Measurements from ENCODE around the gene ZSWIM4. TPM values are rescaled to one million over a fixed set of nuclear protein-coding genes. Genes with fewer than 3 reads are reported as not detected.

The ZSWIM4 gene
- total and polyA plus RNA-seq, 10 of the 15 experiments (the other 5 are each of a cell fraction or from before 2014, with no cell fraction given), result 0.73 to 11.1 (median 1.8) TPM; not detected in 2

DNA sequence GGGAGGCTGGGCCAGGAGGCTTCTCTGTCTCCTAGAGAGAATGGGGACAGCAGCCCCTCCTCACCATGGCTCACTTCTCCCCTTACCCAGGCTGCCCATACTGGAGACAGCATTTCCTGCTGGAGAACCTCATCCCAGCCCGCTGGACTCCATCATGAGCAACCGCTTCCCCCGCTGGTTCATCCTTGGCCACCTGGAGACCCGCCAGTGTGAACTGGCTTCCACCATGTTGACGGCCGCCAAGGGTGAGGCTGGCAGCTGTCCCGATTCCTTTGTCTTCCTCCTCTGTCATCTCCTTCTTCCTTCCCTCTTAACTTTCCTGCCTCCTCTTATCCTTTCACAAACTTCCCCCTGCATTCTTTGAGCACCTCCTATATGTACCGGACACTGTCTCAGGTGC is 28.0 kb downstream of the ZSWIM4 start (continued):
- no peak for TF ChIP-seq ZNF384 (IDR thresholded peaks at IDR 0.05; ENCODE audit: borderline replicate concordance, low read depth, low read length)
- TF ChIP-seq CBX3 (IDR thresholded peaks at IDR 0.05; ENCODE audit: borderline replicate concordance, low read depth), result no peak
- TF ChIP-seq, protein P1, sequence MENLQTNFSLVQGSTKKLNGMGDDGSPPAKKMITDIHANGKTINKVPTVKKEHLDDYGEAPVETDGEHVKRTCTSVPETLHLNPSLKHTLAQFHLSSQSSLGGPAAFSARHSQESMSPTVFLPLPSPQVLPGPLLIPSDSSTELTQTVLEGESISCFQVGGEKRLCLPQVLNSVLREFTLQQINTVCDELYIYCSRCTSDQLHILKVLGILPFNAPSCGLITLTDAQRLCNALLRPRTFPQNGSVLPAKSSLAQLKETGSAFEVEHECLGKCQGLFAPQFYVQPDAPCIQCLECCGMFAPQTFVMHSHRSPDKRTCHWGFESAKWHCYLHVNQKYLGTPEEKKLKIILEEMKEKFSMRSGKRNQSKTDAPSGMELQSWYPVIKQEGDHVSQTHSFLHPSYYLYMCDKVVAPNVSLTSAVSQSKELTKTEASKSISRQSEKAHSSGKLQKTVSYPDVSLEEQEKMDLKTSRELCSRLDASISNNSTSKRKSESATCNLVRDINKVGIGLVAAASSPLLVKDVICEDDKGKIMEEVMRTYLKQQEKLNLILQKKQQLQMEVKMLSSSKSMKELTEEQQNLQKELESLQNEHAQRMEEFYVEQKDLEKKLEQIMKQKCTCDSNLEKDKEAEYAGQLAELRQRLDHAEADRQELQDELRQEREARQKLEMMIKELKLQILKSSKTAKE (IDR thresholded peaks at IDR 0.05; ENCODE audit: low read depth, poor library complexity, severe bottlenecking), result no peak

DNA sequence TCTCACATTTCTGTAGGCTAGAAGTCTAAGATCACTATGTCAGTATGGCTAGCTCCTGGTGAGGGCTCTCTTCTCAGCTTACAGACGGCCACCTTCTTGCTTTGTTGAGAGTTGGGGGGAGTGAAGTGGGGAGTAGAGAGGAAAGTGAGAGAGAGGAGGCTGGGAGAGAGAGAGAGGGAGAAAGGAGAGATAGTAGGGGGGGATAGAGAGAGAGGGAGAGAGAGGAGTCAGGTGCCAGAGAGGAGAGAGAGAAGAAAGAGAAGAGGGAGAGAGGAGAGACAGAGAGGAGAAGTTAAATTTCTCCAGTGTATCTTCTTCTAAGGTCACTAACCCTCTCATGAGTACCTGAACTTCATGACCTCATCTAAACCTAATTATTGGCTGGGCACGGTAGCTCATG is 28.7 kb downstream of the ZSWIM4 start:
- 96% methylated on average over 2 of the region's 2 CpGs for WGBS (ENCODE audit: insufficient coverage, insufficient replicate concordance, low lambda C conversion rate, missing lambda C conversion rate)
- ATAC-seq (no peak), FAIRE-seq (no peak), DNase-seq (ENCODE audit: low read depth, low spot score) (no peak)
- ChIA-PET RAD21 (ENCODE audit: unreplicated experiment) (no interaction called here), CTCF (no interaction called here), SMC1A (ENCODE audit: uncharacterized antibody, unreplicated experiment) (interaction anchor here (1.3 kb wide), 1 partner anchor 23 kb away, joined by 3 read pairs; no protein-coding TSS in a partner anchor), POLR2A (interaction anchor here (0.9 to 1.6 kb wide), 3 partner anchors 26 to 50 kb away, joined by 3 read pairs; partner anchors contain the start of gene C19orf53)
- intact Hi-C loops (cut with micrococcal nuclease; ENCODE audit: unreplicated experiment) (no loop called here), in situ Hi-C loops (cut with MboI) (no loop called here)
- TF ChIP-seq TBL1XR1 (IDR thresholded peaks at IDR 0.05; ENCODE audit: low read depth, low read length), result no peak
- TF ChIP-seq CBFB (IDR thresholded peaks at IDR 0.05; ENCODE audit: low read depth), result no peak
- TF ChIP-seq TCF3 (IDR thresholded peaks at IDR 0.05; ENCODE audit: borderline replicate concordance, insufficient read depth, low read depth, low read length), result no peak
- TF ChIP-seq, protein P2, sequence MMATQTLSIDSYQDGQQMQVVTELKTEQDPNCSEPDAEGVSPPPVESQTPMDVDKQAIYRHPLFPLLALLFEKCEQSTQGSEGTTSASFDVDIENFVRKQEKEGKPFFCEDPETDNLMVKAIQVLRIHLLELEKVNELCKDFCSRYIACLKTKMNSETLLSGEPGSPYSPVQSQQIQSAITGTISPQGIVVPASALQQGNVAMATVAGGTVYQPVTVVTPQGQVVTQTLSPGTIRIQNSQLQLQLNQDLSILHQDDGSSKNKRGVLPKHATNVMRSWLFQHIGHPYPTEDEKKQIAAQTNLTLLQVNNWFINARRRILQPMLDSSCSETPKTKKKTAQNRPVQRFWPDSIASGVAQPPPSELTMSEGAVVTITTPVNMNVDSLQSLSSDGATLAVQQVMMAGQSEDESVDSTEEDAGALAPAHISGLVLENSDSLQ (IDR thresholded peaks at IDR 0.05), result no peak
- TF ChIP-seq SIX5 (IDR thresholded peaks at IDR 0.05; ENCODE audit: low read depth, low read length, severe bottlenecking), result no peak
- TF ChIP-seq, protein P3, sequence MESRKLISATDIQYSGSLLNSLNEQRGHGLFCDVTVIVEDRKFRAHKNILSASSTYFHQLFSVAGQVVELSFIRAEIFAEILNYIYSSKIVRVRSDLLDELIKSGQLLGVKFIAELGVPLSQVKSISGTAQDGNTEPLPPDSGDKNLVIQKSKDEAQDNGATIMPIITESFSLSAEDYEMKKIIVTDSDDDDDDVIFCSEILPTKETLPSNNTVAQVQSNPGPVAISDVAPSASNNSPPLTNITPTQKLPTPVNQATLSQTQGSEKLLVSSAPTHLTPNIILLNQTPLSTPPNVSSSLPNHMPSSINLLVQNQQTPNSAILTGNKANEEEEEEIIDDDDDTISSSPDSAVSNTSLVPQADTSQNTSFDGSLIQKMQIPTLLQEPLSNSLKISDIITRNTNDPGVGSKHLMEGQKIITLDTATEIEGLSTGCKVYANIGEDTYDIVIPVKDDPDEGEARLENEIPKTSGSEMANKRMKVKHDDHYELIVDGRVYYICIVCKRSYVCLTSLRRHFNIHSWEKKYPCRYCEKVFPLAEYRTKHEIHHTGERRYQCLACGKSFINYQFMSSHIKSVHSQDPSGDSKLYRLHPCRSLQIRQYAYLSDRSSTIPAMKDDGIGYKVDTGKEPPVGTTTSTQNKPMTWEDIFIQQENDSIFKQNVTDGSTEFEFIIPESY (IDR thresholded peaks at IDR 0.05), result no peak
- no peak for TF ChIP-seq EP300 (IDR thresholded peaks at IDR 0.05; ENCODE audit: borderline replicate concordance in 1 of 2, control insufficient read depth in 1 of 2, low read depth in 2 of 2, low read length in 2 of 2)
- H3K9ac ChIP-seq (ENCODE audit: control insufficient read depth, insufficient read depth, low read length), result no peak overlapping the region
- no peaks in the 10 kb centered on the region for H3K36me3 ChIP-seq (ENCODE audit: control insufficient read depth in 2 of 2, insufficient read depth in 2 of 2, low read length in 1 of 2)
- no peak overlapping the region for H3K4me2 ChIP-seq (ENCODE audit: control insufficient read depth, insufficient read depth)
- H4K20me1 ChIP-seq (ENCODE audit: control insufficient read depth, insufficient read depth), result no peaks in the 10 kb centered on the region
- no peak overlapping the region for H3K27ac ChIP-seq (ENCODE audit: control insufficient read depth, insufficient read depth)
- no TSS peak for BruUV-seq (replicated peaks)
- no peaks in the 10 kb centered on the region for H3K27me3 ChIP-seq (replicated peaks in 1 of 2; ENCODE audit: control insufficient read depth in 2 of 2, insufficient read depth in 2 of 2, low read length in 1 of 2)
- no peaks in the 10 kb centered on the region for H3K9me3 ChIP-seq (replicated peaks; ENCODE audit: control insufficient read depth, insufficient read depth, low read length)
- no peaks in the 10 kb centered on the region for H3K4me1 ChIP-seq (ENCODE audit: control insufficient read depth, insufficient read depth, low read length)
- no peak overlapping the region for H3K4me3 ChIP-seq
- H2AFZ ChIP-seq (ENCODE audit: control insufficient read depth, low read depth, low read length), result no peak overlapping the region
- no peaks in the 10 kb centered on the region for H3K79me2 ChIP-seq (ENCODE audit: control insufficient read depth, insufficient read depth, low read length)

Measured in GM12878 (cell line).